ENCODE results near the gene NPEPL1. TPM values are rescaled to one million over a fixed set of nuclear protein-coding genes. Genes with fewer than 3 reads are reported as not detected.
"Not testable (repeated sequence)": the region's sequence is repeated elsewhere in the genome, so short reads cannot be mapped to it uniquely, and the experiment has no call there.

The NPEPL1 gene
- total RNA-seq, 1 donor from 2014 or later: 26.4 TPM

- intact Hi-C loops (cut with micrococcal nuclease): no loop called here
- no peak for ATAC-seq
- DNase-seq: no peak
These were observed 27.4 kb downstream of the NPEPL1 start for GRCh38 chr20:58719971-58720371.

DNA sequence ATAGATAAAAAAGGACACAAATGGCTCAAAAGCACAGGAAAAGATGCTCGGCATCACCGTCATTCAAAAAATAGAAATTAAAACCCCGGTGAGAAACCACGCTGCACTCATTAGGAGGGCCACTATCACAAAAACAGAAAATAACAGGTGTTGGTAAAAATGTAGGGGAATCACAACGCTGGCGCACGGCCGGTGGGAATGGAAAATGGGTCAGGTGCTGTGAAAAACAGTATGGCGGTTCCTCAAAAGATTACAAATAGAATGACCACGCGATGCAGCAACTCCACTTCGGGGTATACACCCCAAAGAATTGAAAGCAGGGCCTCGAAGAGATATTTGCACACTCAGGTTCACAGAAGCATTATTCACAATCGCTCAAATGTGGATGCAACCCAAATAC lies 28.3 kb downstream of the NPEPL1 start:
- DNase-seq (no peak), ATAC-seq (no peak)
- intact Hi-C loops (cut with micrococcal nuclease): no loop called here

DNA sequence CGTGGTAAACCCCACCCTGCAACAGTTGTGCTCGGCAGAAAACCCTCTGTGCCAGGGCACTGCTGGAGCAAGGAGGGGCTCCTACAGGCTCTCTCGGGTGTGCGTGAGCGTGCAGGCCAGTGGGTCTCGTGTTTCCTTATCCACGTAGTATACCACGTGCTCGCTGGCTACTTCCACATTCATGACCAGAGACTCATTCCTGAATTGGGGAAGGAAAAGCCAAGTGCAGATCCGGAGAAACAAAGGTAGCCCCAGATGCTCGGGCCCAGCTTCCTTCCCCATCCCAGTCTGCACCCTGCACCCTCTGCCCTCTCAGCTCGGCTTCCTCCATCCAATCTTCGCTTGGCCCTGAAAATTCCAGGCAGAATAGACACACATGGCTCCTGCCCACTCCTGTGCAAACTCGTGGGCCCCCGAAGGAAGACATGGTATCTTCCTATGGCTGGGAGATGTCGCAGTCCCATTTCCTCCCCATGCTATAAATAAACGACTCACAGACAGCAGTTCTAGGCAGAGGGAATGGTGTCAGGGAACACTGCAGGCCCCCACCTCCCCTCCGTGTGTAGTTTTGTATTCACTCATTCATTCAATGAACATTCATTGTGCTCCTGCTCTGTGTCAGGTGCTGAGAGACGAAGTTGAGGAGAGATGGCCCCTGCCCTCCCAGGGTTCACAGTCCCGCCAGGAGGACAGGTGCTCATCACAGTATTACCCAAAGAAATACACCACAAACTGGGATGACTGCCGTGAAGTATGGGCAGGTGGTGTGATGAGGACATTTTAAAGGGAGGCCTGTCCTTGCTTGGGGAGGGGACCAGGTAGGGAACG lies 29.6 kb downstream of the NPEPL1 start:
- intact Hi-C loops (cut with micrococcal nuclease): no loop called here
- DNase-seq: no peak
- ATAC-seq: peak; percentile 56

- intact Hi-C loops (cut with micrococcal nuclease): no loop called here
- no peak for DNase-seq
These were observed 30.5 kb downstream of the NPEPL1 start for GRCh38 chr20:58722877-58723627.

GRCh38 chr20:58723628-58723984 lies 31.0 kb downstream of the NPEPL1 start:
- ATAC-seq (no peak), DNase-seq (no peak)
- intact Hi-C loops (cut with micrococcal nuclease): no loop called here

More at GRCh38 chr20:58722877-58723627, 30.5 kb downstream of the NPEPL1 start:
- no peak for ATAC-seq

DNA sequence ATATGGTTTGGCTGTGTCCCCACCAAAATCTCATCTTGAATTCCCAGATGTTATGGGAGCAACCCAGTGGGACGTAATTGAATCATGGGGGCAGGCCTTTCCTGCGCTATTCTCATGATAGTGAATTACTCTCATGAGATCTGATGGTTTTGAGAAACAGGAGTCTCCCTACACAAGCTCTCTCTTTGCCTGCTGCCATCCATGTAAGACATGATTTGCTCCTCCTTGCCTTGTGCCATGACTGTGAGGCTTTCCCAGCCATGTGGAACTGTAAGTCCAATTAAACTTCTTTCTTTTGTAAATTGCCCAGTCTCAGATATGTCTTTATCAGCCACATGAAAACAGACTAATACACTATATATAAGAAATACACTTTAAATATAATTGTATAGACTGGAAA lies 33.6 kb downstream of the NPEPL1 start:
- ATAC-seq; intact Hi-C loops (cut with micrococcal nuclease); DNase-seq: not testable (repeated sequence)

DNA sequence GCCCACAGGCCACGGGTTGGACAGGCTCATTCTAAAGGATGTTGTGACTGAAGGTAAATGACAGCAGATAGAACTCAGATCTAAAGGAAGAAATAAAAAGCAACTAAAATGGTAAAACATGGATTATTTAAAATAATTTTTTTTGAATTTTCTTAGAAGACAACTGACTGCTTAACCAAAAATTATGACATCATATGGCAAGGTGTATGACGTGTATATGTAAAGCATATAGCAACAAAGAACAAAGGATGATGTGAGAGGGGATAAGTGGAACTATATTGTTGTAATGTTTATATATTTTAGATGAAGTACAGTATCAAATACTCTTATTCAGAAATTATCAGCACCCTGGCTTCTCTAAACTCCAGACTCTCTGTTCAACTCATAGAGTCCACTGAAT lies 38.6 kb downstream of the NPEPL1 start:
- no peak for ATAC-seq
- intact Hi-C loops (cut with micrococcal nuclease): no loop called here
- DNase-seq: no peak

- no peak for DNase-seq
- intact Hi-C loops (cut with micrococcal nuclease): no loop called here
- ATAC-seq: no peak
These were observed 44.6 kb downstream of the NPEPL1 start for GRCh38 chr20:58737198-58737597.

- ATAC-seq (no peak), DNase-seq (no peak)
- intact Hi-C loops (cut with micrococcal nuclease): no loop called here
These were observed 48.0 kb downstream of the NPEPL1 start for GRCh38 chr20:58740356-58741308.

- intact Hi-C loops (cut with micrococcal nuclease): no loop called here
- no peak for ATAC-seq
These were observed 48.8 kb downstream of the NPEPL1 start for GRCh38 chr20:58741384-58741783.

DNA sequence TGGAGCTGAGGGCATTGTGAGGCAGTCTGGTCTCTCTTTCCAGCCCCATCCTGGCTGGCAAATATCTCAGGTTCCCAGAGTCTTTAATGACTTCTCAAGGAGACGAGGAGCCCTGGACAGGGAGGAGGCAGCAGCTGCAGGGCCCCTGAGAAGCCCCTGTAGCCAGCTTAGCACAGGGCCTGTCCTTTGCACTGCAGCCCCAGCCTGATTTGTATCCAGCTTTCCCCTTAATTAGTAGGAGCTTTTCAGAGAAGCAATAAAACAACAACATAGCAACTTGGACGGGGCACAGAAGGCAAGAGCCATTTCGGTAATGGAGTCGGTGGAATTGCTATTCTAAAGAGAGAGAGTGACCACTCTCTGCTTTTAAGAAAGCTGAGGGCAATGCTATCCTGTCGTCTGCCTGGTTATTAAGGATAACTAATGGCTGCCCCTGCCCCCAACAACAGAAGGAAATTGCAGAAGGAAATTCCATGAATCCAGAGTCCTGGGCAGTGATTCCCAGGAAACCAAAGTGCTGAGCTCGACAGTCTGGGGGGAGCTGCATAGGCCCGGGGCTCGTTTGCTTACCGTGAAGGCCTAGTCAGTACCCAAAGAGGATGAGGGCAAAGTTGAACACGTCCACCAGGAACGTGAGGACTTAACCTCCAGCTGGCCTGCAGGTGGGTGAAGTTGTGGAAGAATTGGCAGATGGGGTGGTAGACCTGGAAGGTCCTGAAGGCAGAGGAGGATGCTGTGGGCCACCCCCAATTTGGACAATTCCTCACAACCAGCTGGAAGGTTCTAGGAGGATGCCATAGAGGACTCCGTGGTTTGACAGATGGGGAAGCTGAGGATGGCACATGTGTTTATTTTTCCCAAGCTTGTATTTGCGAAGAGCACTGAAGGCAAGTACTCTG lies 50.3 kb downstream of the NPEPL1 start:
- DNase-seq: no peak
- ATAC-seq: no peak
- intact Hi-C loops (cut with micrococcal nuclease): no loop called here

More at GRCh38 chr20:58741384-58741783, 48.8 kb downstream of the NPEPL1 start:
- DNase-seq: no peak

DNA sequence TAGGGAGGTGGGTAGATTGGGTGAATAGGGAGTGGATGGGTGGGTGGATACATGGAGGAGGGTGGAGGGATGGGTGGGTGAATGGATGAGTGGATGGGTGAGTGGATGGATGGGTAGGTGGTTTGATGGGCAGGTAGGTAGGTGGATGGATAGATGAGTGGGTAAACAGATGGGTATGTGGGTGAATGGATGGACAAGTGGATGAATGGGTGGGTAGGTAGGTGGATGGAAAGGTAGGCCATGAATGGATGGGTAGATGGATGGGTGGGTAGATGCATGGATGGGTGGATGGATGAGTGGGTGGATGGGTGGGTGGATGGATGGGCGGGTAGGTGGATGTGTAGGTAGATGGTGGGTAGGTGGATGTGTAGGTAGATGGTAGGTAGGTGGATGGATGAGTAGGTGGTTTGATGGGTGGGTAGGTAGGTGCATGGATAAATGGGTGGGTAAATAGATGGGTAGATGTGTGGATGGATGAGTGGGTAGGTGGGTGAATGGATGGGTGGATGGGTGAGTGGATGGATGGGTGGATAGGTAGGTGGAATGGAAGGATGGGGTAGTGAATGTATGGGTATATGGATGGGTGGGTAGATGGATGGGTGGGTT lies 51.4 kb downstream of the NPEPL1 start:
- no peak for ATAC-seq
- intact Hi-C loops (cut with micrococcal nuclease): no loop called here
- DNase-seq: no peak

DNA sequence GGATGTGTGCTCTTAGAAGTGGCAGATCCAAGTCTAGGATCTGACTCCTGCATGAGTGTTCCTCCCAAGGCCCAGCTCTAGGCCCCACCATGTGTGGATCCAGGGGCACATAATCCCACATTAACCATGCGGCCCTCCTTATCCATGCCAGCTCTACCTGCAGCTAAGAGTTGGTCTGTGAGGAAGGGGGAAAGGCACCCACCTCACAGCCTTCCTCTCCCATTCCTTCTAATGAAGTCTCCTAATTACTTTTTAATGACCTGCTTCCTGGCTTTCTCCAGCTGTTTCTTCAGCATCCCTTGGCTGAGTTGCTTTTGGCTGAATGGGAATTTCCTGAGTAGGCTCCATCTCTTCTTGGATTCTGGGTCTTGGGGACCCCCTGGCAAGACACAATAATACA lies 52.2 kb downstream of the NPEPL1 start:
- ATAC-seq (no peak), DNase-seq (no peak)
- intact Hi-C loops (cut with micrococcal nuclease): no loop called here

GRCh38 chr20:58745391-58745790 lies 52.8 kb downstream of the NPEPL1 start:
- ATAC-seq (no peak), DNase-seq (no peak)
- intact Hi-C loops (cut with micrococcal nuclease): no loop called here

DNA sequence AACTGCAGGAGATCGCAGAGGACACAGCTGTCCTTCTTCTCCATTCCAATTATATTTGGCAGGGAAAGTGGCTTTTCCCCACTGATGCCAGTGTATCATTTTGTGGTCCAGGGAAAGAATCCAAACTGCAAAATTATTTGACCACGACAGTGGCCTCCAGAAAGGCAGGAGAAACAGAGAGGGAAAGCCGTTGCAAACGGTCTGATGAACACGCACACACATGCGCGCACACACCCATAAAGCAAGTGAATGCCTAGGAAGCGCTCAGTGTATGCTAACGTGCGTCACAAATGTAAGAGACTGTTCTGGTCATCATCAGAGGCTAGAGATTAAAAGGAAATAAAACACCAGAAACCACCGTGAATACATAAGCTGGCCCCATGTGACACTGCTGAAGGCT lies 54.0 kb downstream of the NPEPL1 start:
- DNase-seq (no peak), ATAC-seq (no peak)
- intact Hi-C loops (cut with micrococcal nuclease): no loop called here

GRCh38 chr20:58747211-58747610 lies 54.6 kb downstream of the NPEPL1 start:
- no peak for DNase-seq
- peak; percentile 37 for ATAC-seq
- intact Hi-C loops (cut with micrococcal nuclease): no loop called here

- ATAC-seq (no peak), DNase-seq (no peak)
- intact Hi-C loops (cut with micrococcal nuclease): no loop called here
These were observed 56.0 kb downstream of the NPEPL1 start for GRCh38 chr20:58748618-58749017.

DNA sequence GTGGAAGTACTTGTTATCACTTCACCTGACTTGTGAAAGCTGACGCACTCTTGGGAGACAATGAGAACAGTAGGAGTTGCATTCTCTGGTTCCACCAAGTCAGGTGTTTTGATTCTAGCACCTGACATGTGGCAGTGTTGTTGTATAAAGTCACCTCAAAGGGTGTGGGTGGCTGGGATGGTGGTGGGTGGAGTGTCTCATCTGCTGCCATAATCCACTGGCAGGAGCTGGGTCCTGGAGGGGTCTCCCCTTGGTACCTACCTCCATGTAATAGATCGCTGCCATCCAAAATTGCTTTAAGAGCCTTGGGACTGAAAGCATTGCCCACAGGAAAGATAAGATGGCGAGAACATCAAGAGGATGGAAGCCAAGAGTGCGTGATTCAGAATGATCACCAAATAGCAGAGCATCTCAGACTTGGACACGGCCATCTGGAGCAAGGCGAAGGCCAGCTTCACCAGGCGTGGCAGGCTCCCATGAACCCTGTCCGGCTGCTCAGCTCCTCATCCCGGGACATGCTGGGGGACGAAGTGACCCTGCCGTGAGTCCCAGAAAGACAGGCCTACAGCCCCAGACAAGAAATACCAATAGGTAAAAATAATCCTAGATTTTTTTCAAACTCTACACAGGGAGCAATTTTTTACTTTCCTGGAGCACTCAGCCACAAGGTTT lies 56.6 kb downstream of the NPEPL1 start:
- DNase-seq: no peak
- ATAC-seq: no peak
- intact Hi-C loops (cut with micrococcal nuclease): no loop called here

Data from left ventricle myocardium superior (tissue), 1 donor.